HCT116 (cell line): ENCODE measurements around the gene ZNF496.

Source experiments
- CEBPB ChIP-seq: IDR thresholded peaks from 2 replicates; pipeline ENCODE4 v1.6.1; 2012; ENCODE audit warnings: low read depth
- EZH2 ChIP-seq: fragments of 200-600 bp; sonication (generic); IDR thresholded peaks from 2 replicates; pipeline ENCODE4 v1.6.1; 2017; ENCODE audit warnings: antibody characterized with exemption, mixed run types
- EZH2phosphoT487 ChIP-seq: fragments of 200-600 bp; IDR thresholded peaks from 2 replicates; pipeline ENCODE4 v1.6.1; 2018; ENCODE audit warnings: antibody characterized with exemption, borderline replicate concordance
- JUND ChIP-seq: IDR thresholded peaks from 2 replicates; pipeline ENCODE4 v1.6.1; 2012
- POLR2A ChIP-seq: IDR thresholded peaks from 2 replicates; pipeline ENCODE4 v1.7.0; 2011; ENCODE audit warnings: borderline replicate concordance; ENCODE audit not compliant: insufficient read depth, insufficient read length; ENCODE audit errors: extremely low read depth
- POLR2AphosphoS5 ChIP-seq: IDR thresholded peaks from 2 replicates; pipeline ENCODE4 v1.6.1; 2011; ENCODE audit warnings: mild to moderate bottlenecking, low read depth, low read length, moderate library complexity
- SP1 ChIP-seq: IDR thresholded peaks from 2 replicates; pipeline ENCODE4 v1.6.1; 2012; ENCODE audit warnings: low read depth
- ZNF274 ChIP-seq: fragments of 200-500 bp; sonication (Bioruptor generic); IDR thresholded peaks from 2 replicates; pipeline ENCODE4 v1.6.1; 2014; ENCODE audit warnings: mild to moderate bottlenecking, low read depth, low read length, inconsistent platforms
- TF ChIP-seq, protein P1 (sequence below): IDR thresholded peaks from 2 replicates; pipeline ENCODE4 v1.6.1; 2012
- TF ChIP-seq, protein P2 (sequence below), 3 experiments: fragments of 200-600 bp in 1 of 3; sonication (generic) in 1 of 3; IDR thresholded peaks in 2 of 3; conservative IDR thresholded peaks in 1 of 3; 2 replicates each; pipeline ENCODE4 v1.5.1; 2012 to 2017; ENCODE audit warnings: low read depth in 2 of 3, low read length in 2 of 3, antibody characterized with exemption in 1 of 3, borderline replicate concordance in 1 of 3, control low read depth in 1 of 3, mild to moderate bottlenecking in 1 of 3, mixed read lengths in 1 of 3, mixed run types in 1 of 3, moderate library complexity in 1 of 3; ENCODE audit not compliant: insufficient read depth in 1 of 3
- TF ChIP-seq, protein P3 (sequence below): IDR thresholded peaks from 2 replicates; pipeline ENCODE4 v1.6.1; 2012; ENCODE audit warnings: low read depth

DNA sequence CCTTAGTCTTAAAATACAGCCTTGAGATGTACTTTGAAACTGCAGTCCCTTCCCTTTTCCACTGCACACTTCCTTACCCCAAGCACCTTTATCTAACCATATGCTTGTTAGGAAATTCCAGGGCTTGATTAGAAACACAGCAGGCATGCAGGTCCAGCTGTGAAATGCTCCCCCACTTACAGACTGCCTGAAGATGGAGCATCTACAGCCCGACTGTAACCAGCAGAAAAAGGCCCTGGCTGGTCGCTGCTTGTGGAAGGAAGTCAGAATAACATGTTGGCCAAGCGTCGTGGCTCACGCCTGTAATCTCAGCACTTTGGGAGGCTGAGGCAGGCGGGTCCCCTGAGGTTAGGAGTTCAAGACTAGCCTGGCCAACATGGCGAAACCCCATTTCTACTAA is 38.6 kb downstream of the ZNF496 start:
- TF ChIP-seq, protein P1, sequence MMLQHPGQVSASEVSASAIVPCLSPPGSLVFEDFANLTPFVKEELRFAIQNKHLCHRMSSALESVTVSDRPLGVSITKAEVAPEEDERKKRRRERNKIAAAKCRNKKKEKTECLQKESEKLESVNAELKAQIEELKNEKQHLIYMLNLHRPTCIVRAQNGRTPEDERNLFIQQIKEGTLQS = no peak
- TF ChIP-seq, protein P2, sequence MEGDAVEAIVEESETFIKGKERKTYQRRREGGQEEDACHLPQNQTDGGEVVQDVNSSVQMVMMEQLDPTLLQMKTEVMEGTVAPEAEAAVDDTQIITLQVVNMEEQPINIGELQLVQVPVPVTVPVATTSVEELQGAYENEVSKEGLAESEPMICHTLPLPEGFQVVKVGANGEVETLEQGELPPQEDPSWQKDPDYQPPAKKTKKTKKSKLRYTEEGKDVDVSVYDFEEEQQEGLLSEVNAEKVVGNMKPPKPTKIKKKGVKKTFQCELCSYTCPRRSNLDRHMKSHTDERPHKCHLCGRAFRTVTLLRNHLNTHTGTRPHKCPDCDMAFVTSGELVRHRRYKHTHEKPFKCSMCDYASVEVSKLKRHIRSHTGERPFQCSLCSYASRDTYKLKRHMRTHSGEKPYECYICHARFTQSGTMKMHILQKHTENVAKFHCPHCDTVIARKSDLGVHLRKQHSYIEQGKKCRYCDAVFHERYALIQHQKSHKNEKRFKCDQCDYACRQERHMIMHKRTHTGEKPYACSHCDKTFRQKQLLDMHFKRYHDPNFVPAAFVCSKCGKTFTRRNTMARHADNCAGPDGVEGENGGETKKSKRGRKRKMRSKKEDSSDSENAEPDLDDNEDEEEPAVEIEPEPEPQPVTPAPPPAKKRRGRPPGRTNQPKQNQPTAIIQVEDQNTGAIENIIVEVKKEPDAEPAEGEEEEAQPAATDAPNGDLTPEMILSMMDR (IDR thresholded peaks at IDR 0.05 in 2 of 3, conservative IDR thresholded peaks at IDR 0.05 in 1 of 3; ENCODE audit: borderline replicate concordance in 1 of 3, insufficient read depth in 1 of 3, low read depth in 2 of 3, low read length in 2 of 3) = no peak
- TF ChIP-seq POLR2AphosphoS5 (no peak), POLR2A (no peak), JUND (no peak), EZH2phosphoT487 (no peak), CEBPB (no peak), EZH2 (no peak), ZNF274 (no peak), SP1 (no peak)
- TF ChIP-seq, protein P3, sequence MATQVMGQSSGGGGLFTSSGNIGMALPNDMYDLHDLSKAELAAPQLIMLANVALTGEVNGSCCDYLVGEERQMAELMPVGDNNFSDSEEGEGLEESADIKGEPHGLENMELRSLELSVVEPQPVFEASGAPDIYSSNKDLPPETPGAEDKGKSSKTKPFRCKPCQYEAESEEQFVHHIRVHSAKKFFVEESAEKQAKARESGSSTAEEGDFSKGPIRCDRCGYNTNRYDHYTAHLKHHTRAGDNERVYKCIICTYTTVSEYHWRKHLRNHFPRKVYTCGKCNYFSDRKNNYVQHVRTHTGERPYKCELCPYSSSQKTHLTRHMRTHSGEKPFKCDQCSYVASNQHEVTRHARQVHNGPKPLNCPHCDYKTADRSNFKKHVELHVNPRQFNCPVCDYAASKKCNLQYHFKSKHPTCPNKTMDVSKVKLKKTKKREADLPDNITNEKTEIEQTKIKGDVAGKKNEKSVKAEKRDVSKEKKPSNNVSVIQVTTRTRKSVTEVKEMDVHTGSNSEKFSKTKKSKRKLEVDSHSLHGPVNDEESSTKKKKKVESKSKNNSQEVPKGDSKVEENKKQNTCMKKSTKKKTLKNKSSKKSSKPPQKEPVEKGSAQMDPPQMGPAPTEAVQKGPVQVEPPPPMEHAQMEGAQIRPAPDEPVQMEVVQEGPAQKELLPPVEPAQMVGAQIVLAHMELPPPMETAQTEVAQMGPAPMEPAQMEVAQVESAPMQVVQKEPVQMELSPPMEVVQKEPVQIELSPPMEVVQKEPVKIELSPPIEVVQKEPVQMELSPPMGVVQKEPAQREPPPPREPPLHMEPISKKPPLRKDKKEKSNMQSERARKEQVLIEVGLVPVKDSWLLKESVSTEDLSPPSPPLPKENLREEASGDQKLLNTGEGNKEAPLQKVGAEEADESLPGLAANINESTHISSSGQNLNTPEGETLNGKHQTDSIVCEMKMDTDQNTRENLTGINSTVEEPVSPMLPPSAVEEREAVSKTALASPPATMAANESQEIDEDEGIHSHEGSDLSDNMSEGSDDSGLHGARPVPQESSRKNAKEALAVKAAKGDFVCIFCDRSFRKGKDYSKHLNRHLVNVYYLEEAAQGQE = no peak
